Astrocyte of the spinal cord (primary cell): ENCODE measurements around the gene WDR72.

Experiments used
- DNase-seq: peaks from one replicate; pipeline ENCODE4 v3.0.0; 2011; ENCODE audit warnings: low read depth, low spot score
- H3K4me3 ChIP-seq: 2 replicates; pipeline ENCODE4 v1.5.1; 2011; ENCODE audit warnings: low read depth, mild to moderate bottlenecking, low read length, moderate library complexity
- CTCF ChIP-seq: IDR thresholded peaks from 2 replicates; pipeline ENCODE4 v1.5.1; 2012; ENCODE audit warnings: low read depth, mild to moderate bottlenecking, low read length, inconsistent platforms
- in situ Hi-C: cut with HindIII; loops from 2 replicates; pipeline ENCODE4 v1.10.0; 2017; ENCODE audit warnings: low sequenced_read_pairs

Gene WDR72

GRCh38 chr15:53520996-53521395 is 238.5 kb downstream of the WDR72 start:
- TF ChIP-seq CTCF, result no peak
- peak; percentile 65 for DNase-seq
- H3K4me3 ChIP-seq, result no peak overlapping the region
- in situ Hi-C loops, result no loop called here

- in situ Hi-C loops, result no loop called here
- H3K4me3 ChIP-seq, result no peak overlapping the region
- DNase-seq, result no peak
- no peak for TF ChIP-seq CTCF
Observed at GRCh38 chr15:53513431-53513830, 246.0 kb downstream of the WDR72 start.

GRCh38 chr15:53512029-53512428 is 247.4 kb downstream of the WDR72 start:
- no peak for TF ChIP-seq CTCF
- in situ Hi-C loops, result no loop called here
- no peak overlapping the region for H3K4me3 ChIP-seq
- no peak for DNase-seq

GRCh38 chr15:53511175-53511574 is 248.3 kb downstream of the WDR72 start:
- no peak for TF ChIP-seq CTCF

GRCh38 chr15:53506370-53506769 is 253.1 kb downstream of the WDR72 start:
- in situ Hi-C loops, result no loop called here
- DNase-seq, result no peak
- no peak for TF ChIP-seq CTCF

More at GRCh38 chr15:53511175-53511574, 248.3 kb downstream of the WDR72 start:
- in situ Hi-C loops, result no loop called here
- no peak overlapping the region for H3K4me3 ChIP-seq
- DNase-seq, result no peak

DNA sequence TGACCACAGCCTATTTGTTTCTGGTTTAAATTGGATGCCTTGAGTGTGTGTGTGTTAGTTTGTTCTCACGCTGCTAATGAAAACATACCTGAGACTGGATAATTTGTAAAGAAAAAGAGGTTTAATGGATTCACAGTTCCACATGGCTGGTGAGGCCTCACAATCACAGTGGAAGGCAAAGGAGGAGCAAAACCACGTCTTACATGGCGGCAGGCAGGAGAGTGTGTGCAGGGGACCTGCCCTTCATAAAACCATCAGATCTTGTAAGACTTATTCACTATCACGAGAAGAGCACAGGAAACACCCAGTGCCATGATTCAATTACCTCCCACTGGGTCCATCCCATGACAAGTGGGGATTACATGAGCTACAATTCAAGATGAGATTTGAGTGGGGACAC is 260.5 kb downstream of the WDR72 start:
- no peak overlapping the region for H3K4me3 ChIP-seq
- TF ChIP-seq CTCF, result no peak
- in situ Hi-C loops, result no loop called here
- no peak for DNase-seq

More at GRCh38 chr15:53506370-53506769, 253.1 kb downstream of the WDR72 start:
- no peak overlapping the region for H3K4me3 ChIP-seq

GRCh38 chr15:53490341-53490740 is 269.1 kb downstream of the WDR72 start:
- TF ChIP-seq CTCF, result no peak
- in situ Hi-C loops, result no loop called here
- H3K4me3 ChIP-seq, result no peak overlapping the region
- no peak for DNase-seq
